A549 treated with Mapracorat at 1 μM for 4 hours (cell line): Measurements from ENCODE around the gene LVRN. TPM values are rescaled to one million over a fixed set of nuclear protein-coding genes. Genes with fewer than 3 reads are reported as not detected.

Source experiments
- total RNA-seq: library from RNA; stranded (reverse); fragments of 200-300 nt; extraction: Qiagen RNA extraction; gene quantifications from 5 replicates; pipeline ENCODE4 v1.2.3, GENCODE V29; 2022

LVRN gene
- 0.08 to 0.42 TPM (median 0.09 TPM) in 5 replicates for total RNA-seq

DNA sequence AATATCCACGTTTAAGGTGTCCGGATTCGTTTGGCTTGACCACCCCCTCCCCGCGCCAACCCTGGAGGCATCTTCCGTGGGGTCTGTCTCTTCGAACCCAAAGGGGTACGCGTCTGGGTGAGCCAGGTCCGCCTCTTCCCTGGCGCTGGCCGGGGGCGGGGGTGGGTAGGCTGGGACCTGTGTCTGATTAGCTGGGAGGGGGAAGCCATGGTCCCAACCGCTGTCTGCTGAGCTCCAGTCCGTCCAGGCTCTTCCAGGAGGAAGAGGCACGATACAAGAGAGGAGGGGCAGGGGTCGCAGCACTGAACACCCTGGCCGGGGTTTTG lies at the start of gene LVRN:
TSS of gene LVRN (plus strand) at position 237 of the 326 bp plus-strand sequence. CDS start 143 bp downstream, outside the sequence.

DNA sequence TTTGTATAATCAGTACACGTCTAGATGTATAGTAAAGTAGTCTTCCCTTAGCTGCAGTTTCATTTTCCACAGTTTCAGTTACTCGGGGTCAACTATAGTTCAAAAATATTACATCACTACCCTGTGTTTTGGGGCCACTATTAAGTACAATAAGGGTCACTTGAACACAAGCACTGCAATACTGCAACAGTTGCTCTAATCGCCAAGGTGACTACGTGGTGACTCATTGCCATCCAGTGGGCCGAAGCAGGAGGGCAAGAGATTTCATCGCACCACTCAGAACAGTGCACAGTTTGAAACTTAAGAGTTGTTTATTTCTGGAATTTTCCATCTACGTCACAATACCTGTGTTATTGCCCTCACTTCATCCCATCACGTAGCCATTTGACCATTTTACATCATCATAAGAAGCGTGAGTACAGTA lies 69.8 kb downstream of the LVRN start, which contains the start of gene ARL14EPL:
TSS of gene ARL14EPL (plus strand) at position 379 of the 424 bp plus-strand sequence. CDS start 18,994 bp downstream, outside the sequence.

Other genes starting within 250 kb of the LVRN start
- not detected in 5 replicates for gene CDO1, start 145.8 kb upstream of the LVRN start, total RNA-seq
- 47.1 to 56.0 TPM (median 49.6 TPM) in 5 replicates for gene ATG12, start 120.9 kb upstream of the LVRN start, total RNA-seq
- gene AP3S1, start 120.5 kb upstream of the LVRN start, total RNA-seq: 64.8 to 79.1 TPM (median 71.5 TPM) in 5 replicates
- gene ARL14EPL, start 70.0 kb downstream of the LVRN start, total RNA-seq: 0.13 to 0.48 TPM (median 0.19 TPM) in 5 replicates
- gene COMMD10, start 122.5 kb downstream of the LVRN start, total RNA-seq: 35.2 to 40.8 TPM (median 37.0 TPM) in 5 replicates